CD4-positive, alpha-beta T cell treated with Interferon gamma for 1 hour (primary cell): ENCODE data around the gene AREG.
"Not testable (repeated sequence)": the region's sequence is repeated elsewhere in the genome, so short reads cannot be mapped to it uniquely, and the experiment has no call there.

Experiments used
- DNase-seq: peaks from one replicate; pipeline ENCODE4 v3.0.0-alpha.2; 2020

Gene AREG

GRCh38 chr4:74444891-74445642, at the start of gene AREG:
Gene AREG, plus strand, starts transcription at chr4:74445136. Its CDS starts 210 bp downstream, at chr4:74445346.
- peak; percentile 95 for DNase-seq

GRCh38 chr4:74395633-74396032, 49.3 kb upstream of the AREG start:
- DNase-seq: no peak

- DNase-seq: no peak
Observed at GRCh38 chr4:74397748-74398426, 47.0 kb upstream of the AREG start.

GRCh38 chr4:74398894-74399589, 45.9 kb upstream of the AREG start:
- DNase-seq: not testable (repeated sequence)

- DNase-seq: no peak
Observed at GRCh38 chr4:74400395-74400794, 44.5 kb upstream of the AREG start.

GRCh38 chr4:74402692-74403456, 42.1 kb upstream of the AREG start:
- DNase-seq: no peak

- DNase-seq: no peak
Observed at GRCh38 chr4:74407891-74408290, 37.0 kb upstream of the AREG start.

GRCh38 chr4:74408639-74409038, 36.3 kb upstream of the AREG start:
- DNase-seq: no peak

- no peak for DNase-seq
Observed at GRCh38 chr4:74410272-74410671, 34.7 kb upstream of the AREG start.

GRCh38 chr4:74412225-74412624, 32.7 kb upstream of the AREG start:
- no peak for DNase-seq

GRCh38 chr4:74413265-74413664, 31.7 kb upstream of the AREG start:
- DNase-seq: no peak

- no peak for DNase-seq
Observed at GRCh38 chr4:74414149-74414809, 30.7 kb upstream of the AREG start.

GRCh38 chr4:74415602-74416300, 29.2 kb upstream of the AREG start:
- no peak for DNase-seq

GRCh38 chr4:74418063-74418670, 26.8 kb upstream of the AREG start:
- DNase-seq: no peak

- no peak for DNase-seq
Observed at GRCh38 chr4:74420863-74421262, 24.1 kb upstream of the AREG start.

GRCh38 chr4:74423104-74423503, 21.8 kb upstream of the AREG start:
- no peak for DNase-seq

GRCh38 chr4:74424111-74424510, 20.8 kb upstream of the AREG start:
- no peak for DNase-seq

- DNase-seq: no peak
Observed at GRCh38 chr4:74426101-74426500, 18.8 kb upstream of the AREG start.

GRCh38 chr4:74428276-74428675, 16.7 kb upstream of the AREG start:
- no peak for DNase-seq

GRCh38 chr4:74431113-74431826, 13.7 kb upstream of the AREG start:
- no peak for DNase-seq

GRCh38 chr4:74433043-74433442, 11.9 kb upstream of the AREG start:
- no peak for DNase-seq
